HG03135 (cell line): Measurements from ENCODE around the gene EP400.
"Not testable (repeated sequence)": the region's sequence is repeated elsewhere in the genome, so short reads cannot be mapped to it uniquely, and the experiment has no call there.

Source experiments
- ATAC-seq: cut with Tn5 transposase; IDR thresholded peaks from one replicate; pipeline ENCODE4 v1.9.1; 2021; ENCODE audit warnings: mild to moderate bottlenecking, moderate library complexity; ENCODE audit not compliant: unreplicated experiment

The EP400 gene

GRCh38 chr12:131948166-131948712 lies 1.5 kb upstream of the EP400 start:
- ATAC-seq = no peak

- ATAC-seq = not testable (repeated sequence)
These were observed 870 bp upstream of the EP400 start for GRCh38 chr12:131948713-131949430.

GRCh38 chr12:131950182-131950913 lies 606 bp downstream of the EP400 start:
- peak; percentile 31 for ATAC-seq

GRCh38 chr12:131953810-131954209 lies 4.1 kb downstream of the EP400 start:
- not testable (repeated sequence) for ATAC-seq

GRCh38 chr12:131954460-131954859 lies 4.7 kb downstream of the EP400 start:
- not testable (repeated sequence) for ATAC-seq

GRCh38 chr12:131959116-131959515 lies 9.4 kb downstream of the EP400 start:
- no peak for ATAC-seq

- ATAC-seq = no peak
These were observed 10.2 kb downstream of the EP400 start for GRCh38 chr12:131959641-131960589.

- not testable (repeated sequence) for ATAC-seq
These were observed 11.0 kb downstream of the EP400 start for GRCh38 chr12:131960590-131961325.

GRCh38 chr12:131961328-131961727 lies 11.6 kb downstream of the EP400 start:
- not testable (repeated sequence) for ATAC-seq

GRCh38 chr12:131962069-131962468 lies 12.3 kb downstream of the EP400 start:
- ATAC-seq = no peak

GRCh38 chr12:131963381-131963780 lies 13.6 kb downstream of the EP400 start:
- no peak for ATAC-seq

- no peak for ATAC-seq
These were observed 15.3 kb downstream of the EP400 start for GRCh38 chr12:131965073-131965472.

- no peak for ATAC-seq
These were observed 21.5 kb downstream of the EP400 start for GRCh38 chr12:131971226-131971625.

- no peak for ATAC-seq
These were observed 25.5 kb downstream of the EP400 start for GRCh38 chr12:131975228-131975627.

- no peak for ATAC-seq
These were observed 29.9 kb downstream of the EP400 start for GRCh38 chr12:131979606-131980005.

- no peak for ATAC-seq
These were observed 30.5 kb downstream of the EP400 start for GRCh38 chr12:131980263-131980662.

GRCh38 chr12:131981388-131981787 lies 31.6 kb downstream of the EP400 start:
- ATAC-seq = no peak

GRCh38 chr12:131982041-131982440 lies 32.3 kb downstream of the EP400 start:
- ATAC-seq = no peak

GRCh38 chr12:131983026-131983425 lies 33.3 kb downstream of the EP400 start:
- no peak for ATAC-seq

GRCh38 chr12:131983554-131983953 lies 33.8 kb downstream of the EP400 start:
- no peak for ATAC-seq
